ENCODE results near the gene PLXNA2.

DNA sequence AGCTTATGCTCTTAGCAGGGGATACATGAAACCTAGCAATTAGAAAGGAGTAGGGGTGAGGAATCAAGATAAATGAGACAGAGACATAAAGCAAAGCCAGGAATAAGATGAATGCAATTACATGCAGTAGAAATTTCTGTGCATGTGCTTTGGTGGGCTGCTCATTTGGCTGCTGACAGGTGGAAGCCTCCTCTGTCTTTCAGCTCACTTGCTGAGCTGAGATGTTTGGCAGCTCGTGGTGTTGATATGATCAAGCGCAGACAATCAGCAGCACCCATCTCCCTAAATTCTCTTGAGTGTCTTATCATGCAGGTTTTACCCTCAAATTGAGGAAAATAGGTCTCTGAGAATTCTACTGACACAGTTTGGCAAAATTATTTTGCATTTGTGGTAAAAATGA, 224.9 kb downstream of the PLXNA2 start:
- no peak for TF ChIP-seq EZH2 (IDR thresholded peaks at IDR 0.05; ENCODE audit: insufficient read depth, low read length)
- TF ChIP-seq, protein P1, sequence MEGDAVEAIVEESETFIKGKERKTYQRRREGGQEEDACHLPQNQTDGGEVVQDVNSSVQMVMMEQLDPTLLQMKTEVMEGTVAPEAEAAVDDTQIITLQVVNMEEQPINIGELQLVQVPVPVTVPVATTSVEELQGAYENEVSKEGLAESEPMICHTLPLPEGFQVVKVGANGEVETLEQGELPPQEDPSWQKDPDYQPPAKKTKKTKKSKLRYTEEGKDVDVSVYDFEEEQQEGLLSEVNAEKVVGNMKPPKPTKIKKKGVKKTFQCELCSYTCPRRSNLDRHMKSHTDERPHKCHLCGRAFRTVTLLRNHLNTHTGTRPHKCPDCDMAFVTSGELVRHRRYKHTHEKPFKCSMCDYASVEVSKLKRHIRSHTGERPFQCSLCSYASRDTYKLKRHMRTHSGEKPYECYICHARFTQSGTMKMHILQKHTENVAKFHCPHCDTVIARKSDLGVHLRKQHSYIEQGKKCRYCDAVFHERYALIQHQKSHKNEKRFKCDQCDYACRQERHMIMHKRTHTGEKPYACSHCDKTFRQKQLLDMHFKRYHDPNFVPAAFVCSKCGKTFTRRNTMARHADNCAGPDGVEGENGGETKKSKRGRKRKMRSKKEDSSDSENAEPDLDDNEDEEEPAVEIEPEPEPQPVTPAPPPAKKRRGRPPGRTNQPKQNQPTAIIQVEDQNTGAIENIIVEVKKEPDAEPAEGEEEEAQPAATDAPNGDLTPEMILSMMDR (IDR thresholded peaks at IDR 0.05; ENCODE audit: insufficient read depth, low read depth, low read length): no peak

All from astrocyte (in vitro differentiated cells and primary cell).